Right cardiac atrium (tissue), 5 donors: ENCODE data around the gene CRADD. TPM values are rescaled to one million over a fixed set of nuclear protein-coding genes. Genes with fewer than 3 reads are reported as not detected.
"Not testable (repeated sequence)": the region's sequence is repeated elsewhere in the genome, so short reads cannot be mapped to it uniquely, and the experiment has no call there.

Source experiments
- ATAC-seq, 2 donors: fragments of 200-7000 bp; cut with Tn5 transposase; one replicate each; pipeline versions ENCODE4 v1.8.0 to v1.9.1; 2020; ENCODE audit warnings: moderate library complexity in 2 of 2, mild to moderate bottlenecking in 1 of 2
- DNase-seq, 3 donors: peaks; one replicate each; pipeline ENCODE4 v3.0.0-alpha.2; 2020
- H3K27ac ChIP-seq: one replicate; pipeline ENCODE4 v1.5.1; 2013; ENCODE audit warnings: mild to moderate bottlenecking, low read length, control low read depth, moderate library complexity
- H3K27me3 ChIP-seq: one replicate; pipeline ENCODE4 v1.6.1; 2013; ENCODE audit not compliant: control insufficient read depth, insufficient read depth
- H3K4me1 ChIP-seq: one replicate; pipeline ENCODE4 v1.6.1; 2013; ENCODE audit warnings: low read length; ENCODE audit not compliant: control insufficient read depth, insufficient read depth
- H3K4me3 ChIP-seq: one replicate; pipeline ENCODE4 v1.5.1; 2013; ENCODE audit warnings: low read length, control low read depth
- H3K9me3 ChIP-seq: one replicate; pipeline ENCODE4 v1.6.1; 2013; ENCODE audit warnings: low read length; ENCODE audit not compliant: control insufficient read depth
- WGBS: extraction: QIAGEN DNeasy Blood & Tissue Kit; methylation state at CpG from one replicate; pipeline ENCODE4 v1.1.7; 2013; 5-methylcytosine and 5-hydroxymethylcytosine counted together
- intact Hi-C, 4 donors: fragments of 100-400 bp; cut with DNase I; formaldehyde crosslinking; loops; one replicate each; pipeline versions ENCODE4 v1.11.0 to v1.14.0; 2022 to 2023
- polyA plus RNA-seq: library from polyadenylated mRNA; stranded (reverse); fragments of 200-250 nt; gene quantifications from one replicate; pipeline ENCODE4 v1.2.3, GENCODE V29; 2013
- total RNA-seq, 4 donors: library from RNA; stranded (reverse); fragmentation: NEBNext Ultra II Directional; extraction: Animal tissue kit (Norgen Biotek cat#: 25700); gene quantifications; one replicate each; pipeline ENCODE4 v1.2.1, GENCODE V29; 2021
- donor health status: healthy with polysubstance abuse.
- donor health status: DM: no; HTN: yes; CAD: no.
- donor health status: DM: no; HTN: no; CAD: no.
- donor health status: DM: no; HTN: yes; CAD: no; lungs with severe emphysema.
- donor health status: DM: yes; HTN: yes; CAD: no.

Gene CRADD
- total and polyA plus RNA-seq, 5 donors, result 29.1 to 45.7 (median 37.8) TPM

- Histone ChIP-seq H3K27ac (no peak overlapping the region), H3K4me3 (no peak overlapping the region), H3K9me3 (no peaks in the 10 kb centered on the region), H3K27me3 (no peaks in the 10 kb centered on the region), H3K4me1 (peaks cover 10% of the 10 kb centered on the region)
- DNase-seq, result no peak
- intact Hi-C loops, result no loop called here
- WGBS, result 57% methylated on average over 3 of the region's 3 CpGs
- ATAC-seq, result peak; percentile 51 to 75
Observed at GRCh38 chr12:93795352-93795751, 118.2 kb downstream of the CRADD start.

GRCh38 chr12:93796729-93797128, 119.6 kb downstream of the CRADD start:
- WGBS, result 55% methylated on average over 5 of the region's 5 CpGs
- H3K4me3 ChIP-seq, result no peak overlapping the region
- H3K27ac ChIP-seq, result no peak overlapping the region
- H3K9me3 ChIP-seq, result no peaks in the 10 kb centered on the region
- peaks cover 10% of the 10 kb centered on the region for H3K4me1 ChIP-seq
- DNase-seq (no peak), ATAC-seq (no peak)
- intact Hi-C loops, result no loop called here
- H3K27me3 ChIP-seq, result no peaks in the 10 kb centered on the region

GRCh38 chr12:93798279-93799151, 121.3 kb downstream of the CRADD start:
- Histone ChIP-seq H3K4me3 (no peak overlapping the region), H3K27me3 (no peaks in the 10 kb centered on the region), H3K9me3 (no peaks in the 10 kb centered on the region), H3K4me1 (peaks cover 17% of the 10 kb centered on the region), H3K27ac (no peak overlapping the region)
- ATAC-seq (no peak), DNase-seq (no peak)
- intact Hi-C loops, result no loop called here
- WGBS, result 81% methylated on average over 3 of the region's 3 CpGs

- intact Hi-C loops, H3K27ac ChIP-seq, H3K4me3 ChIP-seq, H3K9me3 ChIP-seq, ATAC-seq, DNase-seq, H3K27me3 ChIP-seq: not testable (repeated sequence)
- WGBS, result 93% methylated on average over 2 of the region's 2 CpGs
- peaks cover 16% of the 10 kb centered on the region for H3K4me1 ChIP-seq
Observed at GRCh38 chr12:93801666-93802065, 124.5 kb downstream of the CRADD start.

GRCh38 chr12:93802293-93802692, 125.1 kb downstream of the CRADD start:
- peak overlapping the region; percentile 48 for H3K27ac ChIP-seq
- ATAC-seq, result no peak
- intact Hi-C loops, result no loop called here

GRCh38 chr12:93802698-93803423, 125.7 kb downstream of the CRADD start:
- 20% methylated on average over 2 of the region's 2 CpGs for WGBS
- H3K27me3 ChIP-seq, result no peaks in the 10 kb centered on the region
- peak overlapping the region; percentile 48 for H3K27ac ChIP-seq
- DNase-seq (no peak), ATAC-seq (peak; percentile 60 to 69)
- H3K9me3 ChIP-seq, result no peaks in the 10 kb centered on the region
- H3K4me1 ChIP-seq, result peaks cover 15% of the 10 kb centered on the region
- intact Hi-C loops, result no loop called here
- no peak overlapping the region for H3K4me3 ChIP-seq

More at GRCh38 chr12:93802293-93802692, 125.1 kb downstream of the CRADD start:
- Histone ChIP-seq H3K4me3 (no peak overlapping the region), H3K27me3 (no peaks in the 10 kb centered on the region), H3K9me3 (no peaks in the 10 kb centered on the region), H3K4me1 (peaks cover 15% of the 10 kb centered on the region)
- 76% methylated on average over 2 of the region's 2 CpGs for WGBS
- DNase-seq, result peak in 1 of 3 donors; percentile 51

GRCh38 chr12:93803424-93803807, 126.2 kb downstream of the CRADD start:
- ATAC-seq (peak; percentile 72 to 84), DNase-seq (no peak)
- peak overlapping the region; percentile 23 for H3K27ac ChIP-seq
- H3K4me3 ChIP-seq, result no peak overlapping the region
- intact Hi-C loops, result no loop called here
- peaks cover 14% of the 10 kb centered on the region for H3K4me1 ChIP-seq
- 21% methylated on average over 4 of the region's 4 CpGs for WGBS
- no peaks in the 10 kb centered on the region for H3K9me3 ChIP-seq
- H3K27me3 ChIP-seq, result no peaks in the 10 kb centered on the region

GRCh38 chr12:93804392-93805179, 127.4 kb downstream of the CRADD start:
- 69% methylated on average over 5 of the region's 5 CpGs for WGBS
- Histone ChIP-seq H3K4me3 (no peak overlapping the region), H3K9me3 (no peaks in the 10 kb centered on the region), H3K27ac (peak overlapping the region; percentile 76), H3K27me3 (no peaks in the 10 kb centered on the region), H3K4me1 (peaks cover 10% of the 10 kb centered on the region)
- ATAC-seq, result peak in 1 of 2 donors; percentile 42
- DNase-seq, result no peak
- intact Hi-C loops, result no loop called here

- Histone ChIP-seq H3K27me3 (no peaks in the 10 kb centered on the region), H3K4me1 (peaks cover 10% of the 10 kb centered on the region), H3K27ac (no peak overlapping the region), H3K9me3 (no peaks in the 10 kb centered on the region), H3K4me3 (no peak overlapping the region)
- ATAC-seq (peak in 1 of 2 donors; percentile 17), DNase-seq (no peak)
- WGBS, result 71% methylated on average over 4 of the region's 4 CpGs
- intact Hi-C loops, result no loop called here
Observed at GRCh38 chr12:93805736-93806141, 128.6 kb downstream of the CRADD start.

GRCh38 chr12:93807354-93807753, 130.2 kb downstream of the CRADD start:
- WGBS, result 82% methylated on average over 2 of the region's 2 CpGs
- no peak overlapping the region for H3K27ac ChIP-seq
- no peaks in the 10 kb centered on the region for H3K9me3 ChIP-seq
- ATAC-seq (no peak), DNase-seq (no peak)
- no peaks in the 10 kb centered on the region for H3K27me3 ChIP-seq
- H3K4me3 ChIP-seq, result no peak overlapping the region
- intact Hi-C loops, result no loop called here
- H3K4me1 ChIP-seq, result peaks cover 12% of the 10 kb centered on the region
